GM12891 (cell line): ENCODE data around the gene EIF1AD.

Experiments used
- POLR2A ChIP-seq: IDR thresholded peaks from 2 replicates; pipeline ENCODE4 v1.6.1; 2011; ENCODE audit warnings: low read depth, low read length, control low read depth
- POLR2AphosphoS5 ChIP-seq: IDR thresholded peaks from 2 replicates; pipeline ENCODE4 v1.6.1; 2011; ENCODE audit warnings: low read depth, low read length, control low read depth
- SPI1 ChIP-seq: IDR thresholded peaks from 2 replicates; pipeline ENCODE4 v1.6.1; 2011; ENCODE audit warnings: low read depth, low read length, control low read depth
- TAF1 ChIP-seq: IDR thresholded peaks from 2 replicates; pipeline ENCODE4 v1.6.1; 2011; ENCODE audit warnings: low read depth, low read length, control low read depth

DNA sequence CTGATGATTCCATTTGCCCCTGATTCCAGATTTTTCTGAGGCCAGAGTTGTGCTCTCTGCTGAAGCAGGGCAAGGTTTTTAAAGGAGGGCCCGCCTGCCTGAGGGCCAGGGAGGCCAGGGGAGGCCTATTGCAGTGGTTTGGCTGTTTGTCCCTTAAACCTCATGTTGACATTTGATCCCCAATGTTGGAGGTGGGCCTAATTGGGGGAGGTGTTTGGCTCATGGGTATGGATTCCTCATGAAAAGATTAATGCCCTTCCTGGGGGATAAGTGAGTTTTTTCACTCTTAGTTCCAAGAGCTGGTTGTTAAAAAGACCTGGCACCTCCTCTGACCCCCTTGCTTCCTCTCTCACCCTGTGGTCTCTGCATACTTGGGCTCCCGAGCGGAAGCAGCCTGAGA lies 37.8 kb upstream of the EIF1AD start:
- TF ChIP-seq POLR2A: no peak
- TF ChIP-seq POLR2AphosphoS5: no peak
- no peak for TF ChIP-seq TAF1
- no peak for TF ChIP-seq SPI1
